Muscle layer of duodenum (tissue), 2 donors: Measurements from ENCODE around the gene ANGPTL8.
A peak's percentile ranks its signal among the peaks of the same experiment; 100 is the strongest.

Experiments used
- H3K27ac ChIP-seq: one replicate; pipeline ENCODE4 v1.7.0; 2013; ENCODE audit warnings: mild to moderate bottlenecking, low read length
- H3K27me3 ChIP-seq: one replicate; pipeline ENCODE4 v1.7.0; 2013; ENCODE audit warnings: low read depth, mild to moderate bottlenecking, control low read depth, low read length
- H3K36me3 ChIP-seq, 2 donors: one replicate each; pipeline ENCODE4 v1.7.0; 2013; ENCODE audit warnings: low read length in 2 of 2, control low read depth in 1 of 2, mild to moderate bottlenecking in 1 of 2; ENCODE audit not compliant: insufficient read depth in 2 of 2, control insufficient read depth in 1 of 2
- H3K4me1 ChIP-seq, 2 donors: one replicate each; pipeline ENCODE4 v1.7.0; 2013; ENCODE audit warnings: low read length in 2 of 2, mild to moderate bottlenecking in 2 of 2, control low read depth in 1 of 2, moderate library complexity in 1 of 2; ENCODE audit not compliant: insufficient read depth in 2 of 2, control insufficient read depth in 1 of 2
- H3K4me3 ChIP-seq, 2 donors: one replicate each; pipeline ENCODE4 v1.7.0; 2013; ENCODE audit warnings: low read length in 2 of 2, low read depth in 1 of 2, mild to moderate bottlenecking in 1 of 2
- H3K9me3 ChIP-seq, 2 donors: one replicate each; pipeline ENCODE4 v1.7.0; 2013; ENCODE audit warnings: low read length in 2 of 2, control low read depth in 1 of 2, mild to moderate bottlenecking in 1 of 2; ENCODE audit not compliant: control insufficient read depth in 1 of 2
- donor health status: healthy.

Gene ANGPTL8

GRCh38 chr19:11197291-11198174 lies 41.9 kb upstream of the ANGPTL8 start, which contains the start of gene KANK2:
TSS of gene KANK2 (minus strand) at chr19:11197545. CDS start at chr19:11194511, 3,034 bp downstream.
- Histone ChIP-seq H3K9me3 (no peaks in the 10 kb centered on the region), H3K27me3 (no peaks in the 10 kb centered on the region), H3K4me1 (peaks cover 2 to 45% of the 10 kb centered on the region in 2 donors), H3K36me3 (peaks cover 0 to 23% of the 10 kb centered on the region in 2 donors), H3K4me3 (peak within 1 kb of the TSS; percentile 79 to 83), H3K27ac (peak within 1 kb of the TSS; percentile 77)

- H3K9me3 ChIP-seq, result no peaks in the 10 kb centered on the region
- peaks cover 2 to 43% of the 10 kb centered on the region in 2 donors for H3K4me1 ChIP-seq
- no peaks in the 10 kb centered on the region for H3K27me3 ChIP-seq
- H3K36me3 ChIP-seq, result peaks cover 0 to 17% of the 10 kb centered on the region in 2 donors
- no peak overlapping the region for H3K27ac ChIP-seq
- peak overlapping the region; percentile 7 to 79 for H3K4me3 ChIP-seq
Observed at GRCh38 chr19:11198175-11198534, 41.3 kb upstream of the ANGPTL8 start.

- Histone ChIP-seq H3K36me3 (peaks cover 0 to 10% of the 10 kb centered on the region in 2 donors), H3K27me3 (no peaks in the 10 kb centered on the region), H3K9me3 (no peaks in the 10 kb centered on the region), H3K4me3 (no peak overlapping the region), H3K27ac (no peak overlapping the region), H3K4me1 (peaks cover 2 to 41% of the 10 kb centered on the region in 2 donors)
Observed at GRCh38 chr19:11198769-11199424, 40.5 kb upstream of the ANGPTL8 start.

GRCh38 chr19:11199517-11199916 lies 39.9 kb upstream of the ANGPTL8 start:
- Histone ChIP-seq H3K9me3 (no peaks in the 10 kb centered on the region), H3K36me3 (peaks cover 0 to 10% of the 10 kb centered on the region in 2 donors), H3K4me3 (no peak overlapping the region), H3K4me1 (peaks cover 2 to 41% of the 10 kb centered on the region in 2 donors), H3K27me3 (no peaks in the 10 kb centered on the region), H3K27ac (no peak overlapping the region)

- Histone ChIP-seq H3K27me3 (no peaks in the 10 kb centered on the region), H3K4me1 (peaks cover 0 to 41% of the 10 kb centered on the region in 2 donors), H3K9me3 (no peaks in the 10 kb centered on the region), H3K27ac (no peak overlapping the region), H3K36me3 (peaks cover 0 to 10% of the 10 kb centered on the region in 2 donors), H3K4me3 (no peak overlapping the region)
Observed at GRCh38 chr19:11200015-11200574, 39.3 kb upstream of the ANGPTL8 start.

- Histone ChIP-seq H3K4me3 (no peak overlapping the region), H3K4me1 (peaks cover 0 to 41% of the 10 kb centered on the region in 2 donors), H3K27ac (no peak overlapping the region), H3K36me3 (peaks cover 0 to 10% of the 10 kb centered on the region in 2 donors), H3K27me3 (no peaks in the 10 kb centered on the region), H3K9me3 (no peaks in the 10 kb centered on the region)
Observed at GRCh38 chr19:11200931-11201330, 38.5 kb upstream of the ANGPTL8 start.

GRCh38 chr19:11201791-11202190 lies 37.6 kb upstream of the ANGPTL8 start:
- H3K27me3 ChIP-seq, result no peaks in the 10 kb centered on the region
- peaks cover 0 to 36% of the 10 kb centered on the region in 2 donors for H3K4me1 ChIP-seq
- no peaks in the 10 kb centered on the region for H3K9me3 ChIP-seq
- H3K27ac ChIP-seq, result no peak overlapping the region
- H3K36me3 ChIP-seq, result peaks cover 0 to 10% of the 10 kb centered on the region in 2 donors
- no peak overlapping the region for H3K4me3 ChIP-seq

- Histone ChIP-seq H3K27ac (peak overlapping the region; percentile 92), H3K27me3 (no peaks in the 10 kb centered on the region), H3K4me1 (peaks cover 0 to 36% of the 10 kb centered on the region in 2 donors), H3K9me3 (no peaks in the 10 kb centered on the region), H3K4me3 (peak overlapping the region in 1 of 2 donors; percentile 49), H3K36me3 (peaks cover 0 to 10% of the 10 kb centered on the region in 2 donors)
Observed at GRCh38 chr19:11202488-11203193, 36.8 kb upstream of the ANGPTL8 start.

GRCh38 chr19:11203194-11204075 lies 36.0 kb upstream of the ANGPTL8 start:
- H3K27ac ChIP-seq, result peak overlapping the region; percentile 92
- H3K4me1 ChIP-seq, result peaks cover 0 to 29% of the 10 kb centered on the region in 2 donors
- no peaks in the 10 kb centered on the region for H3K9me3 ChIP-seq
- peaks cover 0 to 11% of the 10 kb centered on the region in 2 donors for H3K36me3 ChIP-seq
- H3K4me3 ChIP-seq, result peak overlapping the region in 1 of 2 donors; percentile 49
- no peaks in the 10 kb centered on the region for H3K27me3 ChIP-seq

GRCh38 chr19:11204076-11204602 lies 35.3 kb upstream of the ANGPTL8 start:
- peaks cover 0 to 27% of the 10 kb centered on the region in 2 donors for H3K4me1 ChIP-seq
- peaks cover 0 to 18% of the 10 kb centered on the region in 2 donors for H3K36me3 ChIP-seq
- no peaks in the 10 kb centered on the region for H3K27me3 ChIP-seq
- peak overlapping the region; percentile 60 for H3K27ac ChIP-seq
- no peaks in the 10 kb centered on the region for H3K9me3 ChIP-seq
- peak overlapping the region in 1 of 2 donors; percentile 49 for H3K4me3 ChIP-seq
